ENCODE results near the gene BGN.
A peak's percentile ranks its signal among the peaks of the same experiment; 100 is the strongest.

Gene BGN

GRCh38 chrX:153494541-153495361 lies at the start of gene BGN:
Gene BGN, plus strand, starts transcription at chrX:153494980. Its CDS starts 9,652 bp downstream, at chrX:153504632.
- Histone ChIP-seq H3K4me1 (ENCODE audit: control insufficient read depth, low read depth, low read length) (no peaks in the 10 kb centered on the region), H3K27me3 (ENCODE audit: control insufficient read depth, insufficient read depth, low read length) (no peaks in the 10 kb centered on the region), H3K4me3 (ENCODE audit: low read length) (peak within 1 kb of the TSS; percentile 33)

GRCh38 chrX:153445106-153445855 lies 49.5 kb upstream of the BGN start:
- no peak overlapping the region for H3K9ac ChIP-seq (ENCODE audit: low read length)
- no peaks in the 10 kb centered on the region for H3K36me3 ChIP-seq (ENCODE audit: control insufficient read depth, low read depth, low read length)
- no peak overlapping the region for H3K27ac ChIP-seq (ENCODE audit: low read length)
- H3K9me3 ChIP-seq (ENCODE audit: control insufficient read depth, low read depth, low read length): no peaks in the 10 kb centered on the region
- no peak overlapping the region for H3K4me3 ChIP-seq (ENCODE audit: low read length)
- H3K4me1 ChIP-seq (ENCODE audit: control insufficient read depth, low read depth, low read length): no peaks in the 10 kb centered on the region
- H3K27me3 ChIP-seq (ENCODE audit: control insufficient read depth, insufficient read depth, low read length): no peaks in the 10 kb centered on the region

More at GRCh38 chrX:153494541-153495361, at the start of gene BGN:
- Histone ChIP-seq H3K36me3 (ENCODE audit: control insufficient read depth, low read depth, low read length) (no peaks in the 10 kb centered on the region), H3K27ac (ENCODE audit: low read length) (no peak within 1 kb of the TSS), H3K9ac (ENCODE audit: low read length) (no peak within 1 kb of the TSS), H3K9me3 (ENCODE audit: control insufficient read depth, low read depth, low read length) (no peaks in the 10 kb centered on the region)

- H3K4me3 ChIP-seq (ENCODE audit: low read length): no peak within 1 kb of the TSS
- no peaks in the 10 kb centered on the region for H3K9me3 ChIP-seq (ENCODE audit: control insufficient read depth, low read depth, low read length)
- no peaks in the 10 kb centered on the region for H3K4me1 ChIP-seq (ENCODE audit: control insufficient read depth, low read depth, low read length)
- no peak within 1 kb of the TSS for H3K9ac ChIP-seq (ENCODE audit: low read length)
- H3K27me3 ChIP-seq (ENCODE audit: control insufficient read depth, insufficient read depth, low read length): no peaks in the 10 kb centered on the region
- H3K27ac ChIP-seq (ENCODE audit: low read length): no peak within 1 kb of the TSS
- H3K36me3 ChIP-seq (ENCODE audit: control insufficient read depth, low read depth, low read length): no peaks in the 10 kb centered on the region
Observed at GRCh38 chrX:153445856-153446635, 48.7 kb upstream of the BGN start, which contains the start of gene TREX2. Gene TREX2, minus strand, starts transcription at chrX:153446056. Its CDS starts 626 bp downstream, at chrX:153445430.

- Histone ChIP-seq H3K9me3 (ENCODE audit: control insufficient read depth, low read depth, low read length) (peaks cover 1% of the 10 kb centered on the region), H3K27ac (ENCODE audit: low read length) (no peak overlapping the region), H3K9ac (ENCODE audit: low read length) (no peak overlapping the region), H3K4me1 (ENCODE audit: control insufficient read depth, low read depth, low read length) (no peaks in the 10 kb centered on the region), H3K36me3 (ENCODE audit: control insufficient read depth, low read depth, low read length) (no peaks in the 10 kb centered on the region), H3K27me3 (ENCODE audit: control insufficient read depth, insufficient read depth, low read length) (no peaks in the 10 kb centered on the region), H3K4me3 (ENCODE audit: low read length) (no peak overlapping the region)
Observed at GRCh38 chrX:153446636-153446936, 48.2 kb upstream of the BGN start.

GRCh38 chrX:153446950-153447580 lies 47.7 kb upstream of the BGN start:
- no peaks in the 10 kb centered on the region for H3K4me1 ChIP-seq (ENCODE audit: control insufficient read depth, low read depth, low read length)
- H3K36me3 ChIP-seq (ENCODE audit: control insufficient read depth, low read depth, low read length): peaks cover under 1% of the 10 kb centered on the region
- H3K9ac ChIP-seq (ENCODE audit: low read length): no peak overlapping the region
- H3K27me3 ChIP-seq (ENCODE audit: control insufficient read depth, insufficient read depth, low read length): no peaks in the 10 kb centered on the region
- H3K4me3 ChIP-seq (ENCODE audit: low read length): no peak overlapping the region
- no peak overlapping the region for H3K27ac ChIP-seq (ENCODE audit: low read length)
- peaks cover 6% of the 10 kb centered on the region for H3K9me3 ChIP-seq (ENCODE audit: control insufficient read depth, low read depth, low read length)

GRCh38 chrX:153447581-153447960 lies 47.2 kb upstream of the BGN start:
- peaks cover 4% of the 10 kb centered on the region for H3K36me3 ChIP-seq (ENCODE audit: control insufficient read depth, low read depth, low read length)
- no peak overlapping the region for H3K27ac ChIP-seq (ENCODE audit: low read length)
- H3K27me3 ChIP-seq (ENCODE audit: control insufficient read depth, insufficient read depth, low read length): no peaks in the 10 kb centered on the region
- no peak overlapping the region for H3K9ac ChIP-seq (ENCODE audit: low read length)
- no peaks in the 10 kb centered on the region for H3K4me1 ChIP-seq (ENCODE audit: control insufficient read depth, low read depth, low read length)
- H3K4me3 ChIP-seq (ENCODE audit: low read length): no peak overlapping the region
- H3K9me3 ChIP-seq (ENCODE audit: control insufficient read depth, low read depth, low read length): peaks cover 9% of the 10 kb centered on the region

GRCh38 chrX:153448556-153449367 lies 46.0 kb upstream of the BGN start:
- H3K9me3 ChIP-seq (ENCODE audit: control insufficient read depth, low read depth, low read length): peaks cover 9% of the 10 kb centered on the region
- H3K4me3 ChIP-seq (ENCODE audit: low read length): no peak overlapping the region
- H3K36me3 ChIP-seq (ENCODE audit: control insufficient read depth, low read depth, low read length): peaks cover 4% of the 10 kb centered on the region
- no peaks in the 10 kb centered on the region for H3K4me1 ChIP-seq (ENCODE audit: control insufficient read depth, low read depth, low read length)
- H3K9ac ChIP-seq (ENCODE audit: low read length): no peak overlapping the region
- H3K27me3 ChIP-seq (ENCODE audit: control insufficient read depth, insufficient read depth, low read length): no peaks in the 10 kb centered on the region
- H3K27ac ChIP-seq (ENCODE audit: low read length): no peak overlapping the region

- H3K27me3 ChIP-seq (ENCODE audit: control insufficient read depth, insufficient read depth, low read length): no peaks in the 10 kb centered on the region
- H3K27ac ChIP-seq (ENCODE audit: low read length): no peak overlapping the region
- H3K9ac ChIP-seq (ENCODE audit: low read length): no peak overlapping the region
- H3K36me3 ChIP-seq (ENCODE audit: control insufficient read depth, low read depth, low read length): peaks cover 4% of the 10 kb centered on the region
- peaks cover 9% of the 10 kb centered on the region for H3K9me3 ChIP-seq (ENCODE audit: control insufficient read depth, low read depth, low read length)
- H3K4me1 ChIP-seq (ENCODE audit: control insufficient read depth, low read depth, low read length): no peaks in the 10 kb centered on the region
- H3K4me3 ChIP-seq (ENCODE audit: low read length): no peak overlapping the region
Observed at GRCh38 chrX:153449368-153450113, 45.2 kb upstream of the BGN start.

GRCh38 chrX:153450114-153450948 lies 44.4 kb upstream of the BGN start:
- Histone ChIP-seq H3K4me3 (ENCODE audit: low read length) (no peak overlapping the region), H3K27ac (ENCODE audit: low read length) (no peak overlapping the region), H3K9ac (ENCODE audit: low read length) (no peak overlapping the region), H3K27me3 (ENCODE audit: control insufficient read depth, insufficient read depth, low read length) (no peaks in the 10 kb centered on the region), H3K4me1 (ENCODE audit: control insufficient read depth, low read depth, low read length) (no peaks in the 10 kb centered on the region), H3K36me3 (ENCODE audit: control insufficient read depth, low read depth, low read length) (peaks cover 4% of the 10 kb centered on the region), H3K9me3 (ENCODE audit: control insufficient read depth, low read depth, low read length) (peaks cover 9% of the 10 kb centered on the region)

GRCh38 chrX:153450949-153451277 lies 43.9 kb upstream of the BGN start:
- H3K9me3 ChIP-seq (ENCODE audit: control insufficient read depth, low read depth, low read length): peaks cover 9% of the 10 kb centered on the region
- no peak overlapping the region for H3K4me3 ChIP-seq (ENCODE audit: low read length)
- H3K27me3 ChIP-seq (ENCODE audit: control insufficient read depth, insufficient read depth, low read length): no peaks in the 10 kb centered on the region
- no peak overlapping the region for H3K9ac ChIP-seq (ENCODE audit: low read length)
- H3K4me1 ChIP-seq (ENCODE audit: control insufficient read depth, low read depth, low read length): no peaks in the 10 kb centered on the region
- peaks cover 4% of the 10 kb centered on the region for H3K36me3 ChIP-seq (ENCODE audit: control insufficient read depth, low read depth, low read length)
- no peak overlapping the region for H3K27ac ChIP-seq (ENCODE audit: low read length)
